Activated T-cell treated with anti-CD3 and anti-CD28 coated beads for 1 hour (primary cell): ENCODE data around the gene MRPL20.
"Not testable (repeated sequence)": the region's sequence is repeated elsewhere in the genome, so short reads cannot be mapped to it uniquely, and the experiment has no call there.

Source experiments
- DNase-seq: peaks from one replicate; pipeline ENCODE4 v3.0.0-alpha.2; 2020; ENCODE audit warnings: low read depth

The MRPL20 gene

DNA sequence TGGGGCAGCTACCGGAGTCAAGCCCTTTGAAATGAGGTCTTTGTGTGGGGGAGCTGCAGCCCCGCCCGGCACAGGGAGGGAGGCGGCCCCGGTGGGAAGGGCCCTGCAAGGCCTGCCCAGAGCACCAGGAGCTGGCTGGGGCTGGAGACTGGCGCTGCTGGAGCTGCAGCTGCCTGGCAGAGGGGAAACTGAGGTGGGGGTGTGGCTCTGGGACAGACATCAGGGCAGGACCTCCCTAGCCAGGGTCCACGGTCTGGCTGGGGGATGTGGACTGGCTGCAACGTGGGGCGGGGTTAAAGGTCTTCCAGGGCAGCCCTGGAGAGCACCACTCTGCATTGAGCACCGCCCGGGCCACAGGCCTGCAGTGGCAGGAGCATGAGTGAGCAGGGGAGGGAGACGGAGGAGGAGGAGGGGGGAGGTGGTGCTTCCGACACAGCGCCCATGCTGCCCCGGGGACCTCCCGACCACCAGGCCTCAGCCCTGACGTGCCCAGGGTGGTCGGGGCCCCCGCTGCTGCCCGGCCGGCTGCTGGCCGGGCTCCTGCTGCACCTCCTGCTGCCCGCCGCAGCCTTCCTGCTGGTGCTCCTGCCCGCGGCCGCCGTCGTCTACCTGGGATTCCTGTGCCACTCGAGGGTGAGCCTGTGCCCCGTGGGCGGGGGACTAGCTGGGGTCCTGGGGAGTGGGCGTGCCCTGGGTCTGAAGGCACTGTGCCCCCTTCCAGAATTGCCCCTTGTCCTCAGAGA is 18.8 kb upstream of the MRPL20 start:
- no peak for DNase-seq

- DNase-seq = no peak
These were observed 18.3 kb upstream of the MRPL20 start for GRCh38 chr1:1425426-1425752.

GRCh38 chr1:1424707-1425106 is 17.6 kb upstream of the MRPL20 start:
- no peak for DNase-seq

DNA sequence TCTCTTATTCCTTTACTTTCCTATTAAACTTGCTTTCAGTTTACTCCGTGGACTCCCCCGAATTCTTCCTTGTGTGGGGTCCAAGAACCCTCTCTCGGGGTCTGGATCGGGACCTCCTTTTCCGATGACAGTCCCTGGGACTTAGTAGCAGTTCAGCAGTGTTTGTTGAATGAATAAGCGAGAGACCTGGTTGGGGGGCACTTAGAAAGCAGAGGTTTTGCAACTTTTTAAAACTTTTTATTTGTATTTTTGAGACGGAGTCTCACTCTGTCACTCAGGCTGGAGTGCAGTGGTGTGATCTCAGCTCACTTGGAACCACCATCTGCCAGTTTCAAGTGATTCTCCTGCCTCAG is 16.1 kb upstream of the MRPL20 start:
- no peak for DNase-seq

- DNase-seq = no peak
These were observed 15.6 kb upstream of the MRPL20 start for GRCh38 chr1:1422465-1423244.

DNA sequence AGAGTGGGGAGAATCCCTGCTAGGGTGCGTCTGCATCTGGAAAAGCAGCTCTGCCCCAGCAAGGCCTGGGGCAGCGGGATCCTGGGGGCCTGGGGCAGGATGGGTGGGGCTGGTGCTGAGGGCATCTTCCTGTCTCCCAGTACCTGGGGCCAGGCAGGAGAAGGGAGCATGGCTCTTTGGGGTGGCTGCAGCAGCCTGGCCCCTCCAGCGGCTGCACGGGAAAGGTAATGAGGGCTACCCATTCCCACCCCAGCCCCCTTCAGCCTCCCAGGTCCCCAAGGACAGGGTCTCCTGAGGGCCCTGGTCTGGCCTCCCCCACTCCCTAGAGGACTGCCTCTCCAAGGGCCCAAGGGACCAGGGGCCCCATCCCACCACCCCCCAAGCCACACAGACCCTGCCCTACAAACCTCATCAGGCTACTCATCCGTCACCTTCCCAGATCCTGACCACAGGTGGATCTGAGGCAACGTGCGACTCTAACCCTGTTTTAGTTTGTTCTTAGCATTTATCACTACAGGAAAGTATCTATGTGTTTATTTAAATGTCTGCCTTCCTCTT is 14.9 kb upstream of the MRPL20 start:
- DNase-seq = no peak

DNA sequence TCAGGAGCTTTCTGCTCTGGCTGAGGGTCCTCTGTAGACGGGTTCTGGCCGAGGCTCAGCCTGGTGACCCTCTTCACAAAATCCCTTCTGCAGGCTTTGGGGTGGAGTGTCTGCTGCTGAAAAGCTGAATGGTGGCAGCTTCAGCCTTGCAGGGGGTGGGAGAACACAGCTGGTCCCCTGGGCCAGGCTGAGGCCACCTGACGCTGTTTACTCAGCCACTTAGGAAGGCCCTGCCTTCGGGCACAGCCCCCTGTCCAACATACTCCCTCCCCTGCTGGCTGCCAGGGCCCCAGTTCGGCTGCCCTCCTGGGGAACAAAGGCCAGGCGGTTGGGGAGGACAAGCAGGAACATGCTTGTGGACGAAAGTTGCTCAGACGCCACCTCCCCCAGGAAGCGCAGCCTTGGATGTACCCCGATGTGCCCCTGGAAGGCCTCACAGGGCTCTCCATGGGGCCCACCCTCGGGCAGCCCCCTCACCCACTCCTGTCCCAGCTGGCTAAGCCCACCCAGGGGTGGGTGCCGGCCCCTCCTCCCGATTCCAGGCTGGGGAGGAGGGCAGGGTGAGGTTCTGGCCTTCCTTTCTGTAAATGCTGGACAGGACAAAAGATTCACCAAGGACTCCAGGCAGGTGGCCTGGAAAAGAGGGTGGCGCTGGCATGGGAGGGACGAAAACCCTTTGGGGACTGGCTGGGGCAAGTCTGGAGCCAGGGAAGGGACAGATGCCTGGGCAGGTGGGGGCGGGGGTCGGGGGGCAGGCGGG is 14.2 kb upstream of the MRPL20 start, which contains the start of gene ANKRD65:
ANKRD65 (minus strand) TSS at position 130 of the 760 bp plus-strand sequence. CDS start 271 bp downstream, outside the sequence.
- DNase-seq = no peak

DNA sequence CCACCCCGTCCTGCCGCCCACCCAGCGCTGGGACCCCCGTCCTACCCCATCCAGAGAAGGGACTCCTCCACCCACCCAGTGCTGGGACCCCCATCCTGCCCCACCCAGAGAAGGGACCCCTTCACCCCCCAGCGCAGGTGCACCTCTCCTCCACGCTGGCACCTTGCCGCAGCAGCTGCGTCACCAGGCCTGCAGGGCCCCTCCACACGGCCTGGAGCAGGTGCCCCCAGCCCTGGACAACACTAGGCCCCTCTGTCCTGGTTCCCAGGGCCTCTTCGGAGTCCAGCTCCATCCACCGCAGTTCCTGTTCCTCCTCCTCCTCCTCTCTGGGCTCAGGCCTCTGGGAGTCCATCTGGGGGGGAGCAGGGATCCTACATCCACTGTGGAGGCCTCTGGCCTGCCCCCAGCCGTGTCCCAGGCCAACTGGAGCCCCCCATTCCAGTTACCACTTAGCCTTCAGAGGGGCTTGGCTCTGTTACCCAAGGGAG is 13.6 kb upstream of the MRPL20 start:
- DNase-seq = no peak

DNA sequence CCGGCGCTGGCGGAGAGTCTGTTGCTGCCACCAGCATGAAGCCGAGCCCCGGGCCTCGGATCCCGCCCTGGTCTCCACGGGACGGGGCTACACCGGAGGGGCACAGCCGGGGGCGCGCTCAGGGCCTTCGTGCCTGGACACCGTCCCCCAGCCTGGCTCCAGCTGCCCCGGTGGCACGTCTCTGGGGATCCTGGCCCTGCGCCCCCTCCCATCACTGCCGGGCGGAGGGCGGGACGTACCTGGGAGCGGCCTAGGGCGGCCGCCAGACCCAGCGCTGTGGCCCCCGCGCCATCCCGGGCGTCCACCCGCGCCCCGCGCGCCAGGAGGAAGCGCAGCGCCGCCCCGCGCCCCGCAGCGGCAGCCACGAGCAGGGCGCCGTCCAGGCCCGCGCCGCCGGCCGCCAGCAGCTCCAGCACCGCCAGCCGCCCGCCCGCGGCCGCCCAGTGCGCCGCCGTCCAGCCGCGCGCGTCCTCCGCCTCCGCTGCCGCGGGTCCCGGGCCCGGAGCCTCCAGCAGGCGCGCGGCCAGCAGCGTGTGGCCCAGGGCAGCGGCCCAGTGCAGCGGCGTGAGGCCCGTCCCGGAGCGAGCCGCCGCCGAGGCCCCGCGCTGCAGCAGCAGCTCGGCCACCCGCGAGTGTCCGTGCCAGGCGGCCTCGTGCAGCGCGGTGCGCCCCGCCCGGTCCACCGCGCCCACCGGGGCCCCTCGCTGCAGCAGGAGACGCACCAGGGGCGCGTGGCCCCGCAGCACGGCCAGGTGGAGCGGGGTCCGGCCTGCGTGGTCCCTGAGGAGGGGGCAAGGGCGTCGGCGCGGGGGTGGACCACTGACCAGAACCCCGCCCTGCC is 12.9 kb upstream of the MRPL20 start:
- DNase-seq = no peak

DNA sequence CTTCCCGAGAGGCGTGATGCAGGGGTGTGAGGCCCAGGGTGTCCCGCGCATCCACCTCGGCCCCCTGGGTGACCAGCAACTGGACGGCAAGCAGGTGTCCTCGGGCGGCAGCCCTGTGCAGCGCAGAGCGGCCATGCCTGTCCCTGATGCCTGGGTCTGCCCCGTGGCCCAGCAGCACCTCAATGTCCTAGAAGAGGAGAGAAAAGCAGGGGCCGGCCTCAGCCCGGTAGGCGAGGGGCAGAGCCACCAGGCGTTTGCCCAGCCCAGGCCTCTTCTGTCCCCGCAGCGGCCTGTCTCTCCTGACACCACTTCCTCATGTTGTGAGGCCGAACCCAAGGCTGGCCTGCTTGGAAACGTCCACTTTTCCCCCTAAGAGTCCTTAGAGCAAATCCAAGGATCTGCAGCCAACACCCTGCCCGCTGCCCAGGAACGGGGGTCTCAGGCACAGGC is 12.3 kb upstream of the MRPL20 start:
- DNase-seq = no peak

- DNase-seq = no peak
These were observed 11.6 kb upstream of the MRPL20 start for GRCh38 chr1:1418464-1419362.

DNA sequence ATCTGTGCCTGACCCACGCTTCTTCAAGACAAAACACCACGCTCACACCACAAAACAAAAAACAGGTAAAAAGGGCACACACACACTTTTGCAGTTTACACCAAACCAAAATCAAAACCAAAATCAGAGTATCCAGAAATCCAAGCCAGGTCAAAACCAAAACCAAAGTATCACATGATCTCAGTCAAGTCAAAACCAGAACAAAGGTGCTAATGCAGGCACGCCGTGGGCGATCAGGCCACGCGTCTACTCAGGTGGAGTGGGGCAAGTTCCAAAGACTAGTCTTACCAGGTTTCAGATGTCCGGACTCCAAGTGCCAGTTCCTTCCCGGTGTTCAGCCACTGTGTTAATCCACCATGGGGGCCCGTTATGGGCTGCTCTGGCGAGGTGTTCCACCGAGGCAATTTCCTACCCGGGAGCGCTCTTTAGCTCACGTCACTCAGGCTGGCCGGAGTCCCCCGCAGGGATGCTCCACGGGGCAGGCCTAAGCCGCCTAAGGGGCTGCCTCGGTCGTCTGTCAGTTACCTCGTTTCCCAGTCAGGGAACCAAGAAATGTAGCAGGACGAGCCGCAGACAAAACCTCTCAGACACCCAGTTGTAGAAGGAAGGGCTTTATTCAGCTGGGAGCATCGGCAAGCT is 10.9 kb upstream of the MRPL20 start:
- not testable (repeated sequence) for DNase-seq

GRCh38 chr1:1417396-1417795 is 10.3 kb upstream of the MRPL20 start:
- not testable (repeated sequence) for DNase-seq

- no peak for DNase-seq
These were observed 8.7 kb upstream of the MRPL20 start for GRCh38 chr1:1415751-1416150.

- not testable (repeated sequence) for DNase-seq
These were observed 5.3 kb upstream of the MRPL20 start for GRCh38 chr1:1412311-1412902.

DNA sequence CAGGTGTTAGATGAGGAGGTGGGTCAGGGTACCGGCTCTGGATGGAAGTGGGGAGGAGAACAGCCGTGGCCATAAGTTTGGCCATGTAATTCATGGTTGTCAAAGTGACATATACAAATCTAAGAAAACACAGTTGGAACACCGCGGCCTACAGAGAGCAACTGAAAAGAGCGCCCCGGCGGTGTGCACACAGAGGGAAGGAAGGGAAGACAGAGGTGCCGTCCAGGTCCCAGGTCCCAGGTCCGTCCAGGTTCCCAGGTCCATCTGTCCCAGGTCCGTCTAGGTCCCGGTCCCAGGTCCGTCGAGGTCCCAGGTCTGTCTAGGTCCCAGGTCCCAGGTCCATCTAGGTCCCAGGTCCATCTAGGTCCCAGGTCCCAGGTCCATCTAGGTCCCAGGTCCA is 4.5 kb upstream of the MRPL20 start:
- no peak for DNase-seq

DNA sequence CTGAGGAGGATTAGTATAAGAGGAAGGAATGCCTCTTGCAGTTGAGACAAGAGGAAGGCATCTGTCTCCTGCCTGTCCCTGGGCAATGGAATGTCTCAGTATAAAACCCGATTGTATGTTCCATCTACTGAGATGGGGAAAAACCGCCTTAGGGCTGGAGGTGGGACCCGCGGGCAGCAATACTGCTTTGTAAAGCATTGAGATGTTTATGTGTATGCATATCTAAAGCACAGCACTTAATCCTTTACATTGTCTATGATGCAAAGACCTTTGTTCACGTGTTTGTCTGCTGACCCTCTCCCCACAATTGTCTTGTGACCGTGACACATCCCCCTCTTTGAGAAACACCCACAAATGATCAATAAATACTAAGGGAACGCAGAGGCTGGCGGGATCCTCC is 3.1 kb upstream of the MRPL20 start:
- DNase-seq = not testable (repeated sequence)

- DNase-seq = no peak
These were observed 684 bp upstream of the MRPL20 start for GRCh38 chr1:1407636-1408318.
